Measurements from ENCODE around the gene TULP4.

DNA sequence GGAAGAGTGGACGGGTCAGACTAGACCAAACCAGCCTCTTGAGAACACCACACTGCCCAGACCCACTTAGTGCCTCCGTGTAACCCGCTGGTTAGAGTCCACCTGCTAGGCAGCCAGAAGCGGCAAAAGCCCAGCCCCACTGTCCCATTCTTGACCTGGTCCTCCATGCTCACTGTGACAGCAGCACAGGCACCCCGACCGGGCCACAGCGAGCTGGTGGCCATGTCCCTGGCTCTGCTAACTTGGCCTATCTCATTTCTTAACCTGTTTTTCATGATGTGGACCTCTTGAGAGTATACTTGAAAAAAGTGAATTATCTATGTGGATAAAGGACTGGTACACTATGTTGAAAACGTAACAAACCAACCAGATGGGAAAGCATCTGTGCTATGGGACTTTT lies 202.7 kb downstream of the TULP4 start:
- TF ChIP-seq LEF1 (IDR thresholded peaks at IDR 0.05; ENCODE audit: borderline replicate concordance) = no peak
- TF ChIP-seq SP1 (IDR thresholded peaks at IDR 0.05) = no peak
- TF ChIP-seq FOXM1 (IDR thresholded peaks at IDR 0.05; ENCODE audit: borderline replicate concordance) = no peak
- TF ChIP-seq BHLHE40 (IDR thresholded peaks at IDR 0.05; ENCODE audit: borderline replicate concordance) = no peak
- no peak for TF ChIP-seq ZNF384 (IDR thresholded peaks at IDR 0.05)
- no peak for TF ChIP-seq ELF4 (IDR thresholded peaks at IDR 0.05)
- TF ChIP-seq FOXA1 (IDR thresholded peaks at IDR 0.05) = no peak
- TF ChIP-seq FOXK2 (IDR thresholded peaks at IDR 0.05) = no peak
- TF ChIP-seq ARNT (IDR thresholded peaks at IDR 0.05) = no peak
- no peak for TF ChIP-seq NFRKB (IDR thresholded peaks at IDR 0.05)
- no peak for TF ChIP-seq CTBP1 (IDR thresholded peaks at IDR 0.05; ENCODE audit: borderline replicate concordance)
- TF ChIP-seq TARDBP (IDR thresholded peaks at IDR 0.05) = no peak
- no peak for TF ChIP-seq L3MBTL2 (conservative IDR thresholded peaks at IDR 0.05)
- TF ChIP-seq, protein P1, sequence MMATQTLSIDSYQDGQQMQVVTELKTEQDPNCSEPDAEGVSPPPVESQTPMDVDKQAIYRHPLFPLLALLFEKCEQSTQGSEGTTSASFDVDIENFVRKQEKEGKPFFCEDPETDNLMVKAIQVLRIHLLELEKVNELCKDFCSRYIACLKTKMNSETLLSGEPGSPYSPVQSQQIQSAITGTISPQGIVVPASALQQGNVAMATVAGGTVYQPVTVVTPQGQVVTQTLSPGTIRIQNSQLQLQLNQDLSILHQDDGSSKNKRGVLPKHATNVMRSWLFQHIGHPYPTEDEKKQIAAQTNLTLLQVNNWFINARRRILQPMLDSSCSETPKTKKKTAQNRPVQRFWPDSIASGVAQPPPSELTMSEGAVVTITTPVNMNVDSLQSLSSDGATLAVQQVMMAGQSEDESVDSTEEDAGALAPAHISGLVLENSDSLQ (IDR thresholded peaks at IDR 0.05) = no peak
